Fibroblast of pulmonary artery (primary cell): ENCODE results near the gene CRHR1.

Experiments used
- DNase-seq: peaks from one replicate; pipeline ENCODE4 v3.0.0-alpha.2; 2010; ENCODE audit warnings: low read depth
- H3K4me3 ChIP-seq: replicated peaks from 2 replicates; pipeline ENCODE4 v1.5.1; 2011; ENCODE audit warnings: low read depth, mild to moderate bottlenecking, control low read depth, low read length, moderate library complexity
- CTCF ChIP-seq: IDR thresholded peaks from 2 replicates; pipeline ENCODE4 v1.5.1; 2011; ENCODE audit warnings: mild to moderate bottlenecking, control low read depth, low read length, inconsistent platforms; ENCODE audit errors: missing control alignments

Gene CRHR1

GRCh38 chr17:45818699-45819098, 34.6 kb downstream of the CRHR1 start:
- no peak for DNase-seq
- TF ChIP-seq CTCF: no peak
- no peak overlapping the region for H3K4me3 ChIP-seq

- no peak overlapping the region for H3K4me3 ChIP-seq
- no peak for DNase-seq
- no peak for TF ChIP-seq CTCF
Observed at GRCh38 chr17:45819632-45820031, 35.5 kb downstream of the CRHR1 start.

DNA sequence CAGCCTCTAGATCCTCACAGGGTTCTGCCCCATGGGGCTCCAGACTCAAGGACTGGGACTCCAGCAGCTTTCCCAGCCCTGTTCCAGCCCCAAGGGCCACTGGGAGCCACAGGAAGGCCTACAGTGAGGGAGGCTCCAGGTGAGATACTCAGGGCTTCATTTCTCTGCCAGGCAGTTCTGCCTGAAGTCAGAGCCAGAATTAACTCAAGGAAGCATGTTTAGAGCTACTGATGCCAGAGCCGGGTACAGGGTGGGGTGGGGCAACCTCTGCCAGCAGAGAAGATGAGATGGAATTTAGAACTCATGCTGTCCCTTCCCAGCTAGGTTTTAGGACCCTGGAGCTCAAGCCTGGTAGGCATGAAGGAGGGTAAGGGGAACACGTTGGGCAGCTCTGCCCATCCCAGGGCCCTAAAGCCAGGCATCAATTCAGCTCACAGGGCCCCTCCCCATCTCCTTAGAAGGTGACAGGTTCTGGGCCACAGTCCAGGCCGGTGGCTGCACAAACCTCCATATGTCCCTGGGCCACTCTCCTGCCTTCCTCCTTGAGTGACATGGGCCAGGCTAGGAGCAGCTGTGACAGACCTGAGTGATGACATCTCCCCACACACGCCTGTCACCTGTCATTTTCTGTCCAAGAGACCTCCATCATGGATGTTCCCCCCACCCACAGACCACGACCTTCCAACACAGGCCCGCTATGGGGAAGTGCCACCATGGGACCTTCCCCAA, 36.1 kb downstream of the CRHR1 start:
- H3K4me3 ChIP-seq: no peak overlapping the region
- no peak for DNase-seq
- no peak for TF ChIP-seq CTCF

DNA sequence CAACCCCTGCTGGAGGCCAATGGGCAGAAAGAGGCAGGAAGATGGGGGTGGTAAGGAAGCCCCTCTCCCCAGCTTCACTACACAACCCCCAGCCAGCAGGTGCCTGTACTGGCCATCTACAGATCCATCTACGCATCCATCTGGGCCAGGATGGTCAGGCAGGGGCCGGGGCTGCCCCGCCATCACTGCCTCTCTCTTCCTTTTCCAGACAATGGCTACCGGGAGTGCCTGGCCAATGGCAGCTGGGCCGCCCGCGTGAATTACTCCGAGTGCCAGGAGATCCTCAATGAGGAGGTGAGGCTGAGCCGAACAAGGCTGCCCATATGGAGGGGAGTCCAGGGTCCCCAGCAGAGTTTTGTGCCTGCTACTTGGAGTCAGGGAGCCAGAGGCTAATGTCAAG, 37.0 kb downstream of the CRHR1 start:
- no peak for DNase-seq
- no peak for TF ChIP-seq CTCF
- H3K4me3 ChIP-seq: no peak overlapping the region

GRCh38 chr17:45823598-45823997, 39.5 kb downstream of the CRHR1 start:
- DNase-seq: no peak
- H3K4me3 ChIP-seq: no peak overlapping the region
- TF ChIP-seq CTCF: no peak

GRCh38 chr17:45824475-45824874, 40.4 kb downstream of the CRHR1 start:
- DNase-seq: no peak
- TF ChIP-seq CTCF: no peak
- no peak overlapping the region for H3K4me3 ChIP-seq

GRCh38 chr17:45824901-45825492, 40.9 kb downstream of the CRHR1 start:
- TF ChIP-seq CTCF: no peak
- DNase-seq: no peak
- no peak overlapping the region for H3K4me3 ChIP-seq
